GM21381 (cell line): Measurements from ENCODE around the gene RAB35.

Experiments
- ATAC-seq: cut with Tn5 transposase; IDR thresholded peaks from one replicate; pipeline ENCODE4 v1.9.1; 2021; ENCODE audit warnings: mild to moderate bottlenecking, moderate library complexity; ENCODE audit not compliant: unreplicated experiment

Gene RAB35

DNA sequence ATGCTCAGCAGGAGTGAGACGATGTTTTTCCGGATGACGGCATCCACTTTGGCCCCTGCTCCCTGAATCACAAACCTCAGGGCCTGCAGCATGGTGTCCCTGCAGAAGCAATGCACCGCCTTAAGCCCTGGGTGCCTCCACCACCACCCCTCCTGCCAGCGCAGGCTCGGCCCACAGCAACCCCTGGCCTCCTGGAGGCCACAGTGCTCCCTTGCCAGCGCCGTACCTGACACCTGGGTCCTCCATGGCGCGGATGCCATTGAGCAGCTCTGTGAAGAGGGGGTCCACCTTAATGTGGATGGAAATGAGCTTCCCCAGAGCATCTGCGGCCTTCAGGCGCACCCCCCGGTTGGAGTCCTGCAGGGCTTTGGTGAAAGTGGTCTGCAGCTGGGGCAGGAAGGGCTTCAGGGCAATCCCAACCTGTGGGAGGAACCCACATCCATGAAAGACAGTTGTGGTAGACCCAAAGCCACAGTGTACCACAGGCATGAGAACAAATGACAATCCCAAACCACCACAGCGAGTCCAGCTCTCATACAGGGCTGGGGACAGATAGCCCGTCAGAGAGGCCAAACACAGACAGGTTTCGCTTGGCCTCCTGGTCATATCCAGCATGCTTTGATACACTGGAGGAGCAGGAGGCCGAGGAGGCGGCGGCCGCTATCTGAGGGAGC, 17.9 kb upstream of the RAB35 start:
- no peak for ATAC-seq

DNA sequence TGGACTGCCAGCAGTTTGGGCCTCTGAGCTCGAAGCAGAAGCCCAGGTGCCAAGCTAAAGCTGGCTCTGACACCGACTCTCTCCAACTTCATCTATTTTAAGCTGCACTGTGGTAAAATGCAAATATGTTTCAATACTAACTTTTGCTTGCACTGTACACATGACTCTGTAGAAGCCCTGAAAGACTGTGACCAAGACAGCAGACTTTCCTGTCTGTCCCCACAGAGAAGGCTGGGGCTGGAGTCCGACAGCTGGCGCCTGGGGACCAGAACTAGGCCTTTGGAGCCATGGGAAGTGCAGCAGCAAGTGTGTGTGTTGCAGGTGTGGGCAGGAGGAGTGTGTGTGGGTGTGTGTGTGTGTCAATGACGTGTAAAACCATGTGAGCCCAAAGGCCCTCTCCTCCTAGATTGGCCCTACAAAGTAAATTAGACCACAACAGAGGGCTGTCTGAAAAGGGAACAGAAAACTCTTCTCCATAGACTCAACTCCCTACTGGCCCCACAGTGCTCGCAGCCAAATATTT, 16.4 kb upstream of the RAB35 start:
- ATAC-seq = peak; percentile 88

GRCh38 chr12:120132054-120132836, 15.7 kb upstream of the RAB35 start:
- ATAC-seq = no peak

GRCh38 chr12:120131116-120131515, 14.6 kb upstream of the RAB35 start:
- no peak for ATAC-seq

DNA sequence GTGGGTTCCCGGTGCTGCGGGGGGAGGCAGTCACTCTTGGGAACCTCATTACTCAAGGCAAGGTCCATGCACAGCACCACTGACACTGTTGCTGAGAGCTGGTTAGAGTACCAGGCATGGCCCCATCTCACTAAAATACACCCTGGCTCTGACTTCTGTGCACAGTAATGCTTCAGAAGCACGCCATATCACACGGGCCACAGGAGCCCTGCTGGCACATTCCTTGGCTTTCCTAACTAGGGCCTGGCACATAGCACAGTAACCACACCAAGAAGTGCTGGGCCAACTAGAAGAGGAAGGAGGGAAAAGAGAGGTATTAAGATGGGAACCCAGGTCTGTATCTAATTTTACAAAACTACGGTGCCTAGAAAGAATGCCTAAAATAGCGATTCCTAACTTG, 13.5 kb upstream of the RAB35 start:
- ATAC-seq = no peak

GRCh38 chr12:120126635-120127005, 10.1 kb upstream of the RAB35 start:
- no peak for ATAC-seq

DNA sequence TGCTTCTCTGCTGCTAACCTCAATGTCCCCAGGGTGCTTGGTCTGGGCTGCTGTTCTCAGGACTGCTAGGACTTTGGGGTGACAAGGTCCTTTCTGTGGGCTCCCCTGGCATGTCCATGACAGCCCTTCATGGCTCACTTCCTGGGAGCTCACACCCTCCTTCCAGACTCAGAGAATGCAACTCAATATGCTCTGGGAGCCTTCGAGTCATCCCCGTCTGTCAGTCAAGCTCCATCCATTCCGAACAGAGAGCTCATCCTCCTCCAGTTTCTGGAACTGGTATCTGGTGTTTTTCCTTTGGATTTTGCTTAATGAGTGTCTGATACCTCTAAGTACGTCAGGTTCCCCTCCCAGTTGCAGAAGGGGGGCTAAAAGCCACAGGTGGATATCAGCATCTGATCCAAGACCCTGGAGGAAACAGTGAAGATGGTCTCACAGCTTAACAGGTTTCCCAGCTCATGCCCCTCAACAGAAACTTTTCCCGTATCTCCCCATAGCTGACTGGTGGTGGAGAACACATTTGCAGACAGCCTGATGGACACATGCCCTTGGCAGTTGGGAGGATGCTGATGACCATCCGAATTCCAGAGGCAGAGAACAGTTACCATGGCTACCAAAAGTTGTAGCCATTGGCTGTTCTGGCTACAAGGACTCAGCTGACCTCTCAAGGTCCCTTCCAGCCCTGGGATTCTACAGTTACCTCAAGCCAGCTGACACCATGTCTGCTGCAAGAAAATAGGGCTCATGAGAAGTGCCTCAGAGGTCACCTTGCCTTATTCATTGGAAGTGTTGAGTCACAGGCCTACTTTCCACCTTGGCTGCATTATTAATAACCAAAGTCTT, 9.5 kb upstream of the RAB35 start:
- no peak for ATAC-seq

DNA sequence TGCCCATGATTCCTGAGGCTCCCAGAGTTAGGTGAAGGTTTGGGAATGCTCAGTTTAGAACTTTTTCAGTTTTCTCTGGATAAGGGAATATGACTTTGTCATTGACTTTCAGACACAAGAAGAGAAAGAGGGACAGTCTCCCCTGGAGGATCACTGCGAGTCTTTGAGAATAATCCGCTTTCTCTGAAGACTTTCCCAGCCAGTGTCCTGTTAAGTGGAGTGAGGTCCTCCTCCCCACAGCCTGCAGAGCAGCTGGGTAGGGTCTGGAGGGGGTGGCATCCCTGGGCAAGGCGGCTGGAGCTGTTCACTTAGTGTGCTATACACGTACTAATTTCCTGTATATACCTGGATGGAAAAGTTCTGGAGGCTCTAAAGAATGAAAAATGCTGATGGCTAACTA, 8.5 kb upstream of the RAB35 start:
- no peak for ATAC-seq

- peak; percentile 38 for ATAC-seq
Observed at GRCh38 chr12:120121766-120122293, 5.3 kb upstream of the RAB35 start.

DNA sequence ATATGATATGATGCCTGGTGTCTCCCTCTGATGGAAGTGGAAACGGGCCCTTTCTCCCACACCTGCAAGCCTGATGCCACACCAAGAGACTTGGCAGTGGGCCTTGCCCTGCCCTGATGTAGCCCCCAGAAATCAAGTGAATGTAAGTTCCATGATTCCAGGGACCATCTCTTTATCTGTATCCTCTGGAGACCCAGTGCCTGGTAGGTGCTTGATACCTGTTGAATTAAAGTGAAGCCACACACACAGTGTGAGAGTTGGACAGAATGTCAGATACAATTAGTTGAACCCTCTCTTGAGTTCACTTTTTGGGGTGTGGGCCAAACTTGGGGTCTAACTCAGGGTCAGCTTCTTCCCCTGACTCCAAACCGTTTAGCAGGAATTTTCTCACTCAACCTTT, 4.8 kb upstream of the RAB35 start:
- ATAC-seq = no peak

- ATAC-seq = peak; percentile 26
Observed at GRCh38 chr12:120119271-120119973, 2.9 kb upstream of the RAB35 start.

DNA sequence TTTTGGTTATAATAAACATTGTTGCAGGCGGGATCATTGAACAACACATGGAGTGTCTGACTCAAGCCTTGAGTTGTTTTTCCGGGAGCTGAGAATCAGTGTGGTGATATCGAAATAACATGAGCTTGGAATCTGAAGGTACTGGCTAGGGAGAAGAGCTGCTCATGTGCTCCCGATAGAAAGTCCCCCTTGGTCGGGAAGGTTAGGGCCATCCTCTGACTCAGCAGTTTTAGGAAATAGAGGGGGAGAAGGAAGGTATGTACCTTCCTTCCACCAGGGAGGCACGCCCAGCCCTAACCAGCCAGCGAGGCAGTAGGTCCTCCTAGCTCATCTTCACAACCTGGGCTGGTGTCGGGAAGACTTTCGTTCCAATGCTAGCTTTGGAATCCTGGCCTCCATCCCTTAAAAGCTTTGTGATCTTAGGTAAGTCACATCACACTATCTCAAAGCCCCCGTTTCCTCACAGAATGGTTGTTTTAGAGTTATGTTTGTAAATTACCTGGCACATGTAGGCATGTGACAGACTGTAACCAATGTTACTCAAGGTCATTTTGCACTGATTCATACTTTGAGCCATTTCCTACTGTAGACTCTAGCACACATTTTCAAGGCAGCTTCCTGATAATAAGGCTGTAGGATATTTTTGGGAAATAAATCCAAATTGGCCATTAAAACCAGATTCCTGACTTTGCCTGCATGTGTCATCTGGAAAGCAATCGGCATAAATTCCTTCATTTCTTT, 1.9 kb upstream of the RAB35 start:
- ATAC-seq = no peak

- ATAC-seq = no peak
Observed at GRCh38 chr12:120117961-120118320, 1.4 kb upstream of the RAB35 start.

- ATAC-seq = peak; percentile 44
Observed at GRCh38 chr12:120116792-120117651, 469 bp upstream of the RAB35 start.

GRCh38 chr12:120115692-120116440, 687 bp downstream of the RAB35 start:
- no peak for ATAC-seq

DNA sequence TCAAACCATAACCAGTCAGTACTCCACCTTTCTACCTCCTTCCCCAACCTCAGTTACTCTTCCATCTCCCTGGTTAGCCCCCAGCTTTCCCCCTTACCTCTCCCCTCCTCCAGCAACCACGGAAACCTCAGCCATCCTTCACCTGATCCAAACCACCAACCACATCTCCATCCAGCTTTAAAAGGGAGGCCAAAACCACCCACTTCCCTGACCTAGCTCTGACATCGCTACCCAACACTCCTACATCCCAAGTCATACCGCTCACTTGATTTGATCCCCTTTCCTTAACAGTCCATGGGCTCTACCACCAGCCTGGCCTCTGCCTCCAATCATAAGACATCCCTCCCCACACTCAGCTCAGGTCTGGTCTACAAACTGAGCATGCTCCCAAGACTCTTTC, 1.5 kb downstream of the RAB35 start:
- no peak for ATAC-seq

DNA sequence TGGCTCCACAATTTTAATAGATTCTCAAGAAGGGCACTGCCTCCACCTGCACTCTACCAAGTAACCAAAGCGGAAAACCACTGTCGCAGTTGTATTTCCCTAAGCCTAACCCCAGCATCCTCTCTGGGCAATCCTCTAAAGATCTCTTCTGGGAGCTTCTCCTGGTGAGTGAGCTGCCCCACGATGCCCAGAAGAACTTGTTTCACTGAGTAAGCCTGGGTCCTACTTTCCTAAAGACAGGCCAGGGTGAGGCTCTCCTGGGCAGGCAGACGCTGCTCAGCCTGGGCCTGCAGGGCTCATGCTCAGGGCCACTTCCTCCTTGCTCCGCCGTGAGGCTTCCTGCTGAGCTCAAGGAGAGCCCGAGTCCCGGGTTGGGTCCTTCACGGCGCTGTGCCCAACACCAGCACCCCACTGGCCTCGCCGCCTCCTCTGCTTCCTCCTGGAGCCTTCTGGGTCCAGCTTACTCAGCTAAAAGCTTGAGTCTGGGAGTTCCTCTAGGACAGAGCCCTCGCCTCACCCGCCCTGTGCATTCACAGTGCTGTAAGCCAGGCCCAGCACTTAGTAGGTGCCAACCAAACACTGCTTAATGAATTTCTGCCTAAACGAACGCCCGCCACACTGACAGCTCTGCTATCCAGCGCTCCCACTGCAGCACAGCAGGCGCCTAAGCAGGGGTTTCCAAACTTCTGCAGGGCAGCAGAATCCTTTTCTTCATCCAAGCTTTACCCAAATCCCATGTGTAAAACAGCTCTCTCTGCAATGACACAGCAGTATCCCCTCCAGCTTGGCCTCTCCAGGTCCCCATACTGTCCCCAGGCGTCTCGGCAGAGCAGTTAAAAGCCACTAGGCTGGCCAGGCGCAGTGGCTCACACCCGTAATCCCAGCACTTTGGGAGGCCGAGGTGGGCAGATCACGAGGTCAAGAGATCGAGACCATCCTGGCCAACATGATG, 5.7 kb downstream of the RAB35 start:
- peak; percentile 63 for ATAC-seq
